Karpas-422 (cell line): ENCODE results near the gene TCF23. TPM values are rescaled to one million over a fixed set of nuclear protein-coding genes. Genes with fewer than 3 reads are reported as not detected.
A peak's percentile ranks its signal among the peaks of the same experiment; 100 is the strongest.

ENCODE experiments used
- DNase-seq: peaks from one replicate; pipeline ENCODE4 v3.0.0-alpha.2; 2015
- H2AFZ ChIP-seq: fragments of 200-600 bp; sonication (generic); 2 replicates; pipeline ENCODE4 v1.6.1; 2014; ENCODE audit warnings: antibody characterized with exemption, low read length, mixed read lengths
- H3K27ac ChIP-seq: fragments of 200-600 bp; sonication (generic); 2 replicates; pipeline ENCODE4 v1.5.1; 2014; ENCODE audit warnings: mild to moderate bottlenecking, low read length, moderate library complexity
- H3K27me3 ChIP-seq: fragments of 200-600 bp; sonication (generic); 2 replicates; pipeline ENCODE4 v1.6.1; 2014; ENCODE audit warnings: low read length, mixed read lengths
- H3K36me3 ChIP-seq: fragments of 200-600 bp; sonication (generic); 2 replicates; pipeline ENCODE4 v1.6.1; 2014; ENCODE audit warnings: low read length, mixed read lengths; ENCODE audit not compliant: insufficient read depth
- H3K4me1 ChIP-seq: fragments of 200-600 bp; sonication (generic); 2 replicates; pipeline ENCODE4 v1.6.1; 2014; ENCODE audit warnings: mild to moderate bottlenecking, low read length, mixed read lengths
- H3K4me2 ChIP-seq: fragments of 200-600 bp; sonication (generic); 2 replicates; pipeline ENCODE4 v1.6.1; 2014; ENCODE audit warnings: low read length, low read depth, mild to moderate bottlenecking; ENCODE audit not compliant: poor library complexity, severe bottlenecking
- H3K4me3 ChIP-seq: fragments of 200-600 bp; sonication (generic); 2 replicates; pipeline ENCODE4 v1.5.1; 2014; ENCODE audit warnings: mild to moderate bottlenecking, antibody characterized with exemption, low read length, mixed read lengths
- H3K79me2 ChIP-seq: fragments of 200-600 bp; sonication (generic); 2 replicates; pipeline ENCODE4 v1.6.1; 2014; ENCODE audit warnings: mild to moderate bottlenecking, low read length, mixed read lengths
- H3K9ac ChIP-seq: fragments of 200-600 bp; sonication (generic); 2 replicates; pipeline ENCODE4 v1.6.0; 2014; ENCODE audit warnings: low read length
- H3K9me2 ChIP-seq: fragments of 200-600 bp; sonication (generic), shearing (Covaris generic); replicated peaks from 2 replicates; pipeline ENCODE4 v1.6.0; 2014; ENCODE audit warnings: mild to moderate bottlenecking, low read length, moderate library complexity; ENCODE audit not compliant: insufficient read depth
- H3K9me3 ChIP-seq: fragments of 300-700, 200-600 bp; sonication (generic); 2 replicates; pipeline ENCODE4 v1.6.1; 2014; ENCODE audit warnings: low read length, mixed read lengths
- H4K20me1 ChIP-seq: fragments of 200-600 bp; sonication (generic); 2 replicates; pipeline ENCODE4 v1.6.1; 2014; ENCODE audit warnings: mild to moderate bottlenecking, antibody characterized with exemption, low read length, low read depth; ENCODE audit not compliant: insufficient read depth
- total RNA-seq: library from RNA; depleted of rRNA; stranded (reverse); fragments of >200 nt; shearing (Covaris generic); gene quantifications from 2 replicates; pipeline ENCODE4 v1.2.3, GENCODE V29; 2014; ENCODE audit warnings: low replicate concordance

Gene TCF23
- total RNA-seq, 1 experiment from 2014 or later, result not detected

GRCh38 chr2:27143285-27143684 is 5.5 kb upstream of the TCF23 start:
- Histone ChIP-seq H3K4me2 (no peak overlapping the region), H3K36me3 (no peaks in the 10 kb centered on the region), H4K20me1 (no peaks in the 10 kb centered on the region), H3K4me1 (peaks cover 19% of the 10 kb centered on the region), H3K27me3 (no peaks in the 10 kb centered on the region), H3K4me3 (no peak overlapping the region), H3K9me2 (no peaks in the 10 kb centered on the region), H3K9me3 (peaks cover 2% of the 10 kb centered on the region; the same call in 1 of the 2 replicates), H3K79me2 (no peaks in the 10 kb centered on the region), H2AFZ (no peak overlapping the region), H3K27ac (no peak overlapping the region), H3K9ac (no peak overlapping the region)
- no peak for DNase-seq

GRCh38 chr2:27145682-27146081 is 3.1 kb upstream of the TCF23 start:
- no peaks in the 10 kb centered on the region for H3K9me2 ChIP-seq
- no peak overlapping the region for H3K4me3 ChIP-seq
- H3K27me3 ChIP-seq, result no peaks in the 10 kb centered on the region
- H3K4me2 ChIP-seq, result peak overlapping the region; percentile 50
- H3K36me3 ChIP-seq, result no peaks in the 10 kb centered on the region
- DNase-seq, result no peak
- no peaks in the 10 kb centered on the region for H4K20me1 ChIP-seq
- H2AFZ ChIP-seq, result peak overlapping the region; percentile 4; the same call in 1 of the 2 replicates
- peaks cover 40% of the 10 kb centered on the region for H3K4me1 ChIP-seq
- H3K9me3 ChIP-seq, result peaks cover 2% of the 10 kb centered on the region; the same call in 1 of the 2 replicates
- H3K27ac ChIP-seq, result no peak overlapping the region
- no peak overlapping the region for H3K9ac ChIP-seq
- no peaks in the 10 kb centered on the region for H3K79me2 ChIP-seq

- H4K20me1 ChIP-seq, result no peaks in the 10 kb centered on the region
- no peak overlapping the region for H3K4me3 ChIP-seq
- no peak overlapping the region for H2AFZ ChIP-seq
- H3K36me3 ChIP-seq, result no peaks in the 10 kb centered on the region
- H3K9ac ChIP-seq, result no peak overlapping the region
- no peak for DNase-seq
- H3K9me2 ChIP-seq, result no peaks in the 10 kb centered on the region
- no peak overlapping the region for H3K4me2 ChIP-seq
- H3K9me3 ChIP-seq, result peaks cover 2% of the 10 kb centered on the region; the same call in 1 of the 2 replicates
- peaks cover 58% of the 10 kb centered on the region for H3K4me1 ChIP-seq
- H3K79me2 ChIP-seq, result no peaks in the 10 kb centered on the region
- H3K27me3 ChIP-seq, result no peaks in the 10 kb centered on the region
- no peak overlapping the region for H3K27ac ChIP-seq
Observed at GRCh38 chr2:27147935-27148334, 869 bp upstream of the TCF23 start.

GRCh38 chr2:27149570-27150405 is 984 bp downstream of the TCF23 start:
- DNase-seq, result no peak
- no peaks in the 10 kb centered on the region for H3K36me3 ChIP-seq
- peak overlapping the region; percentile 33 for H3K4me3 ChIP-seq
- peaks cover 67% of the 10 kb centered on the region for H3K4me1 ChIP-seq
- no peaks in the 10 kb centered on the region for H3K9me2 ChIP-seq
- peak overlapping the region; percentile 51 for H3K9ac ChIP-seq
- no peaks in the 10 kb centered on the region for H4K20me1 ChIP-seq
- peak overlapping the region; percentile 89 for H3K27ac ChIP-seq
- no peaks in the 10 kb centered on the region for H3K79me2 ChIP-seq
- no peak overlapping the region for H2AFZ ChIP-seq
- H3K4me2 ChIP-seq, result peak overlapping the region; percentile 60
- H3K9me3 ChIP-seq, result no peaks in the 10 kb centered on the region
- no peaks in the 10 kb centered on the region for H3K27me3 ChIP-seq

GRCh38 chr2:27150639-27151230 is 1.9 kb downstream of the TCF23 start:
- H3K4me3 ChIP-seq, result peak overlapping the region; percentile 33
- H3K9me2 ChIP-seq, result no peaks in the 10 kb centered on the region
- DNase-seq, result peak; percentile 92
- H4K20me1 ChIP-seq, result no peaks in the 10 kb centered on the region
- H3K9ac ChIP-seq, result peak overlapping the region; percentile 51
- no peaks in the 10 kb centered on the region for H3K27me3 ChIP-seq
- no peaks in the 10 kb centered on the region for H3K79me2 ChIP-seq
- H2AFZ ChIP-seq, result 0 out of 2 replicates have a peak overlapping the region, but pooled peaks have one; percentile 13
- H3K4me2 ChIP-seq, result peak overlapping the region; percentile 60
- peaks cover 63% of the 10 kb centered on the region for H3K4me1 ChIP-seq
- H3K27ac ChIP-seq, result peak overlapping the region; percentile 89
- H3K9me3 ChIP-seq, result no peaks in the 10 kb centered on the region
- no peaks in the 10 kb centered on the region for H3K36me3 ChIP-seq

- H3K36me3 ChIP-seq, result no peaks in the 10 kb centered on the region
- peaks cover 60% of the 10 kb centered on the region for H3K4me1 ChIP-seq
- peak overlapping the region; percentile 8; the same call in 1 of the 2 replicates for H2AFZ ChIP-seq
- no peaks in the 10 kb centered on the region for H3K9me3 ChIP-seq
- peak overlapping the region; percentile 45 for H3K9ac ChIP-seq
- no peak overlapping the region for H3K4me3 ChIP-seq
- peak overlapping the region; percentile 89 for H3K27ac ChIP-seq
- no peaks in the 10 kb centered on the region for H3K79me2 ChIP-seq
- DNase-seq, result no peak
- H3K9me2 ChIP-seq, result no peaks in the 10 kb centered on the region
- no peaks in the 10 kb centered on the region for H3K27me3 ChIP-seq
- H3K4me2 ChIP-seq, result peak overlapping the region; percentile 60
- no peaks in the 10 kb centered on the region for H4K20me1 ChIP-seq
Observed at GRCh38 chr2:27152102-27152795, 3.4 kb downstream of the TCF23 start.

- Histone ChIP-seq H3K79me2 (no peaks in the 10 kb centered on the region), H3K27ac (0 out of 2 replicates have a peak overlapping the region, but pooled peaks have one; percentile 20), H4K20me1 (no peaks in the 10 kb centered on the region), H3K9ac (peak overlapping the region; percentile 45; the same call in 1 of the 2 replicates), H3K4me2 (peak overlapping the region; percentile 60), H3K4me3 (no peak overlapping the region), H3K4me1 (peaks cover 61% of the 10 kb centered on the region), H3K36me3 (no peaks in the 10 kb centered on the region), H3K9me3 (no peaks in the 10 kb centered on the region), H2AFZ (no peak overlapping the region), H3K9me2 (no peaks in the 10 kb centered on the region), H3K27me3 (no peaks in the 10 kb centered on the region)
- DNase-seq, result no peak
Observed at GRCh38 chr2:27152796-27153464, 4.1 kb downstream of the TCF23 start.
